H1 (cell line): ENCODE results near the gene TMSB10. TPM values are rescaled to one million over a fixed set of nuclear protein-coding genes. Genes with fewer than 3 reads are reported as not detected.

Experiments
- CBX8 ChIP-seq: fragments of 300-800, 300-1000 bp; sonication (generic); IDR thresholded peaks from 2 replicates; pipeline ENCODE4 v1.7.1; 2016; ENCODE audit warnings: low read depth, low read length, borderline replicate concordance
- GABPA ChIP-seq: IDR thresholded peaks from 2 replicates; pipeline ENCODE4 v1.6.1; 2011; ENCODE audit warnings: mild to moderate bottlenecking, low read length, moderate library complexity, borderline replicate concordance; ENCODE audit not compliant: insufficient read depth
- KDM1A ChIP-seq: fragments of 200-600, 300-600 bp; sonication (generic); IDR thresholded peaks from 2 replicates; pipeline ENCODE4 v1.7.1; 2016; ENCODE audit warnings: mild to moderate bottlenecking, low read length, borderline replicate concordance
- polyA plus RNA-seq, 7 experiments: library from polyadenylated mRNA; depleted of rRNA in 3 of 7; stranded (reverse) in 5 of 7; unstranded in 2 of 7; fragments of >200 nt in 5 of 7; fragments of 200-250 nt in 2 of 7; gene quantifications; 1 replicate in 5 of 7; 2 replicates in 1 of 7; 4 replicates in 1 of 7; pipeline versions ENCODE4 v1.2.1 to v1.2.3, GENCODE V29; 2011 to 2013; ENCODE audit warnings: missing spikeins in 2 of 7, mixed read lengths in 2 of 7
- total RNA-seq: library from RNA; stranded (reverse); fragmentation: NEBNext Ultra II Directional; extraction: Animal tissue kit (Norgen Biotek cat#: 25700); gene quantifications from 2 replicates; pipeline ENCODE4 v1.2.1, GENCODE V29; 2021

Gene TMSB10
- total and polyA plus RNA-seq, 2 of the 8 experiments (the other 6 are each of a cell fraction or from before 2014, with no cell fraction given), result 593 to 1,075 TPM

- no peak for TF ChIP-seq GABPA
- TF ChIP-seq CBX8, result no peak
- no peak for TF ChIP-seq KDM1A
Measured at GRCh38 chr2:84901593-84902120, 3.8 kb upstream of the TMSB10 start (continued).
